Measurements from ENCODE around the gene KLHDC7B. TPM values are rescaled to one million over a fixed set of nuclear protein-coding genes. Genes with fewer than 3 reads are reported as not detected.

KLHDC7B gene
- total RNA-seq, 2 experiments from 2014 or later = 0.25 to 0.46 TPM

GRCh38 chr22:50563413-50564160 is 17.9 kb downstream of the KLHDC7B start:
- ChIA-PET POLR2A (interaction anchor here (0.6 to 1.0 kb wide), 3 partner anchors 24 to 207 kb away, joined by 3 to 10 read pairs (median 5); no protein-coding TSS in a partner anchor), CTCF (ENCODE audit: unreplicated experiment) (interaction anchor here (0.7 to 0.9 kb wide), 3 partner anchors 12 to 22 kb away, joined by 3 to 5 read pairs (median 3); no protein-coding TSS in a partner anchor)
- H3K9me2 ChIP-seq (ENCODE audit: insufficient read depth, low read length) = no peaks in the 10 kb centered on the region
- peaks cover 13% of the 10 kb centered on the region for H3K36me3 ChIP-seq (ENCODE audit: insufficient read depth, low read length)
- no peaks in the 10 kb centered on the region for H3K9me3 ChIP-seq (ENCODE audit: low read length)
- peak overlapping the region; percentile 87 for H3K4me2 ChIP-seq (ENCODE audit: low read length)
- no peak overlapping the region for H3K27ac ChIP-seq (ENCODE audit: low read depth, low read length, poor library complexity, severe bottlenecking)
- intact Hi-C loops (cut with micrococcal nuclease; ENCODE audit: unreplicated experiment) = loop anchor here (2.0 kb wide), 1 partner anchor 37 kb away; no protein-coding TSS in a partner anchor
- no peak for DNase-seq (ENCODE audit: low spot score)
- H3K4me1 ChIP-seq (ENCODE audit: insufficient read depth, low read length, poor library complexity, severe bottlenecking) = peaks cover 5% of the 10 kb centered on the region
- no peak for TF ChIP-seq CTCF (conservative IDR thresholded peaks at IDR 0.05; ENCODE audit: low read length)
- no peak for TF ChIP-seq EZH2phosphoT487 (IDR thresholded peaks at IDR 0.05; ENCODE audit: borderline replicate concordance, low read depth, low read length)
- H4K20me1 ChIP-seq (ENCODE audit: insufficient read depth, low read length) = no peaks in the 10 kb centered on the region
- H3K4me3 ChIP-seq (ENCODE audit: low read depth, low read length, poor library complexity, severe bottlenecking) = peak overlapping the region; percentile 66
- H3K79me2 ChIP-seq (ENCODE audit: insufficient read depth, low read depth, low read length) = no peaks in the 10 kb centered on the region
- no TSS peak for BruUV-seq (replicated peaks)
- H2AFZ ChIP-seq (ENCODE audit: low read length) = peak overlapping the region; percentile 46; the same call in 1 of the 2 replicates

GRCh38 chr22:50564289-50564688 is 18.6 kb downstream of the KLHDC7B start:
- intact Hi-C loops (cut with micrococcal nuclease; ENCODE audit: unreplicated experiment) = no loop called here
- POLR2A ChIA-PET = interaction anchor here (1.1 kb wide), 1 partner anchor 56 kb away, joined by 3 read pairs; no protein-coding TSS in a partner anchor
- no peaks in the 10 kb centered on the region for H4K20me1 ChIP-seq (ENCODE audit: insufficient read depth, low read length)
- TF ChIP-seq CTCF (conservative IDR thresholded peaks at IDR 0.05; ENCODE audit: low read length) (no peak), EZH2phosphoT487 (IDR thresholded peaks at IDR 0.05; ENCODE audit: borderline replicate concordance, low read depth, low read length) (no peak)
- H3K36me3 ChIP-seq (ENCODE audit: insufficient read depth, low read length) = peaks cover 20% of the 10 kb centered on the region
- DNase-seq (ENCODE audit: low spot score) = no peak
- H3K27ac ChIP-seq (ENCODE audit: low read depth, low read length, poor library complexity, severe bottlenecking) = no peak overlapping the region
- H2AFZ ChIP-seq (ENCODE audit: low read length) = no peak overlapping the region
- H3K4me2 ChIP-seq (ENCODE audit: low read length) = no peak overlapping the region
- H3K9me3 ChIP-seq (ENCODE audit: low read length) = no peaks in the 10 kb centered on the region
- H3K79me2 ChIP-seq (ENCODE audit: insufficient read depth, low read depth, low read length) = no peaks in the 10 kb centered on the region
- H3K4me1 ChIP-seq (ENCODE audit: insufficient read depth, low read length, poor library complexity, severe bottlenecking) = peaks cover 6% of the 10 kb centered on the region
- BruUV-seq (replicated peaks) = no TSS peak
- H3K4me3 ChIP-seq (ENCODE audit: low read depth, low read length, poor library complexity, severe bottlenecking) = no peak overlapping the region
- no peaks in the 10 kb centered on the region for H3K9me2 ChIP-seq (ENCODE audit: insufficient read depth, low read length)
- CTCF ChIA-PET (ENCODE audit: unreplicated experiment) = no interaction called here

GRCh38 chr22:50567721-50568252 is 22.1 kb downstream of the KLHDC7B start:
- no peaks in the 10 kb centered on the region for H3K9me2 ChIP-seq (ENCODE audit: insufficient read depth, low read length)
- DNase-seq (ENCODE audit: low spot score) = no peak
- no peaks in the 10 kb centered on the region for H3K79me2 ChIP-seq (ENCODE audit: insufficient read depth, low read depth, low read length)
- BruUV-seq (replicated peaks) = no TSS peak
- ChIA-PET CTCF (ENCODE audit: unreplicated experiment) (no interaction called here), POLR2A (no interaction called here)
- H3K4me3 ChIP-seq (ENCODE audit: low read depth, low read length, poor library complexity, severe bottlenecking) = no peak overlapping the region
- TF ChIP-seq EZH2phosphoT487 (IDR thresholded peaks at IDR 0.05; ENCODE audit: borderline replicate concordance, low read depth, low read length) (no peak), CTCF (conservative IDR thresholded peaks at IDR 0.05; ENCODE audit: low read length) (no peak)
- H3K4me2 ChIP-seq (ENCODE audit: low read length) = no peak overlapping the region
- H3K9me3 ChIP-seq (ENCODE audit: low read length) = no peaks in the 10 kb centered on the region
- peaks cover 32% of the 10 kb centered on the region for H3K4me1 ChIP-seq (ENCODE audit: insufficient read depth, low read length, poor library complexity, severe bottlenecking)
- intact Hi-C loops (cut with micrococcal nuclease; ENCODE audit: unreplicated experiment) = no loop called here
- H3K36me3 ChIP-seq (ENCODE audit: insufficient read depth, low read length) = peaks cover 55% of the 10 kb centered on the region
- no peak overlapping the region for H2AFZ ChIP-seq (ENCODE audit: low read length)
- H3K27ac ChIP-seq (ENCODE audit: low read depth, low read length, poor library complexity, severe bottlenecking) = no peak overlapping the region
- no peaks in the 10 kb centered on the region for H4K20me1 ChIP-seq (ENCODE audit: insufficient read depth, low read length)
